GM21723 (cell line): ENCODE data around the gene CHMP6.

Experiments
- ATAC-seq: cut with Tn5 transposase; IDR thresholded peaks from one replicate; pipeline ENCODE4 v1.9.1; 2021; ENCODE audit warnings: mild to moderate bottlenecking, moderate library complexity; ENCODE audit not compliant: unreplicated experiment

CHMP6 gene

DNA sequence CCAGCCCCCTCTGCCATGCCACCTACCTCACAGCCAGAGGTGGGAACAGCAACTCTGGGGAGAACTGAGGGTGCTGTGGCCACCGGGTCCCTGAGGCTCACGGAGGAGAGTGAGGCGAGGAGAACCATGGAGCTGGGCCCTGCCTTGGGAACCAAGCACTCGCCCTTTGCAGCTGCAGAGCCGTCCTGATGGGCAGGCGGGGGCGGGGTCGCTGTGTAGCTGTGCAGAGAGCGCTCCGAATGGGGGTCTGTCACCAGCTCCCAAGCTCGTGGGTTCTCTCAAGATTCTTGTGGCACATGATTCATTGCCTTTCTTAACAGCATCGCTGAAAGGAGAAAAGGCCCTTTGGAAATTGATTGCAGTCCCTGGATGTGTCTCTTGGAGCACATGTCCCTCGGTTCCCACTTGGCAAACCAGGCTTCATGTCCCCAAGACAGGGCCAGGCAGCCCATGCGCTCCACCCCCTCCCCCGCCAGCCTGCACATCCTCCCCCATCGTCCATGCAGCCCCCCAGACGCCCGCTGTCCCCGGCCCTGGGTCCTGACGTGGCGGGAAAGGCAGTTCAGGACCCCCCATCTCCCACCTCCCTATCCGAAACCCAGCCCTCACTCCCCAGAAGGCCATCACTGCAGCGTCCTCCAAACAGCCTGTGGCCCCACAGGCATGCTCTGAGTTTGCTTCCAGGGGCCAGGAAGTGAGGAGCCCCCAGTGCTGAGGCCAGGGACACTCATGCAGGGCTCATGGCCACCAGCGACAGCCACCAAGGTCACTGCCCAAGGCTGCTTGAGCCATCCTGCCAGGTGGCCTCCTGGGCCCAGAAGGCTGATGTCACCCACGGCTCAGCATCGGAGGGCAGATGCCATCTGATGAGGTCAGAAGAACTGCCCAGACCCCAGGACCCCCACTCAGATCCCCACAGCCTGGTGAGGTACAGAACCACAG lies 20.6 kb upstream of the CHMP6 start:
- ATAC-seq: no peak

DNA sequence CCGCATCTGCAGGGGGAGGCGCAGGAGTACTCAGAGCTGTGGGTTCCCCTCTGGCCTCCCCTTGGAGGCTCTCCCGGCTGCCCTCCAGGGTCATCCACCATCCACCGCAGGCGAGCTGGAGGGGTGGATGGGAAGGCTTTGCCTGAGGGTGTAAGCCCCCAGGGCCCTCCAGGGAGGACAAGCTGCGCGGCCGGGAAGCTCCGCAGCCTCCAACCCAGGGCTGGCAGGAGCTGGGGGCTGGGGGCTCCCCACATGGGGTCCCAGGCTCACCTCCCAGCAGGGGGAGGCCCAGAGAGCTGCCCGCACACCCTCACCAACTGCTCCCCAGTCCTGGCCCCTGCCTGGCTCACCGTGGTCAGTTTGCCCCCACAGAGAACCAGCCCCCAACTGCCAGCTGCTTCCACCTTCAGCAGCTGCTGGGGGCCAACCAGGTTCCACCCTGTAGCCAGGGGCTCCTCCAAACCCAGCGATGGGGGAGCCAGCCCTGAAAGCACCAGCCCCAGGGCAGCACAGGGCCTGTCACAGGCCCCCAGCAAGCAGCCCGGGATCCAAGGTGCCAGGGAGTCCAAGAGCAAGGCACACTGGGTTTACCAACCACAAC lies 19.8 kb upstream of the CHMP6 start:
- no peak for ATAC-seq

DNA sequence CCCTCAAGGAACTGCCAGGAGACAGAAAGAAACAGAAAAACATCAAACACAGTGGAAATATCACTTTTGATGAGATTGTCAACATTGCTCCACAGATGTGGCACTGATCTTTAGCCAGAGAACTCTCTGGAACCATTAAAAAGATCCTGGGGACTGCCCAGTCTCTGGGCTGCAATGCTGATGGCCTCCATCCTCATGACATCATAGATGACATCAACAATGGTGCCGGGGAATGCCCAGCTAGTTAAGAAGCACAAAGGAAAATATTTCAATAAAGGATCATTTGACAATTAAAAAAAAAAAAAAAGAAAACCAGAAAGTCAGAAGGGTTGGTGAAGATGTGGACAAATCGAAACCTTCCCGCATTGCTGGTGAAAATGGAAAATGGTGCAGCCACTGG lies 14.9 kb upstream of the CHMP6 start:
- ATAC-seq: no peak

DNA sequence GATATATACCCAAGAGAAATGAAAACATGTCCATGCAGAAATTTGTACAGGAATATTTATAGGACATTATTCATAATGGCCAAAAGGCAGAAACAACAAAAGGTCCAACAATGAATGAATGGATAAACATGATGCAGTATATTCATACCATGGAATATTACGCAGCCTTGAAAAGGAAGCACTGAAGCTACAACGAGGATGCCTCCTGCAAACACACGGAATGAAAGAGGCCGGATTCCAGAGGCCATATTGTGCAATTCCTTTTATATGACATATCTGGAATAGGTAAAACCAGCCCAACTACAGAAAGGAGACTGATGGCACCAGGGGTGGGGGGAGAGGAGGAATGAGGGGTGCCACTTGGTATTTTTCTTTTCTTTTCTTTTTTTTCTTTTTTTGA lies 14.5 kb upstream of the CHMP6 start:
- ATAC-seq: no peak

DNA sequence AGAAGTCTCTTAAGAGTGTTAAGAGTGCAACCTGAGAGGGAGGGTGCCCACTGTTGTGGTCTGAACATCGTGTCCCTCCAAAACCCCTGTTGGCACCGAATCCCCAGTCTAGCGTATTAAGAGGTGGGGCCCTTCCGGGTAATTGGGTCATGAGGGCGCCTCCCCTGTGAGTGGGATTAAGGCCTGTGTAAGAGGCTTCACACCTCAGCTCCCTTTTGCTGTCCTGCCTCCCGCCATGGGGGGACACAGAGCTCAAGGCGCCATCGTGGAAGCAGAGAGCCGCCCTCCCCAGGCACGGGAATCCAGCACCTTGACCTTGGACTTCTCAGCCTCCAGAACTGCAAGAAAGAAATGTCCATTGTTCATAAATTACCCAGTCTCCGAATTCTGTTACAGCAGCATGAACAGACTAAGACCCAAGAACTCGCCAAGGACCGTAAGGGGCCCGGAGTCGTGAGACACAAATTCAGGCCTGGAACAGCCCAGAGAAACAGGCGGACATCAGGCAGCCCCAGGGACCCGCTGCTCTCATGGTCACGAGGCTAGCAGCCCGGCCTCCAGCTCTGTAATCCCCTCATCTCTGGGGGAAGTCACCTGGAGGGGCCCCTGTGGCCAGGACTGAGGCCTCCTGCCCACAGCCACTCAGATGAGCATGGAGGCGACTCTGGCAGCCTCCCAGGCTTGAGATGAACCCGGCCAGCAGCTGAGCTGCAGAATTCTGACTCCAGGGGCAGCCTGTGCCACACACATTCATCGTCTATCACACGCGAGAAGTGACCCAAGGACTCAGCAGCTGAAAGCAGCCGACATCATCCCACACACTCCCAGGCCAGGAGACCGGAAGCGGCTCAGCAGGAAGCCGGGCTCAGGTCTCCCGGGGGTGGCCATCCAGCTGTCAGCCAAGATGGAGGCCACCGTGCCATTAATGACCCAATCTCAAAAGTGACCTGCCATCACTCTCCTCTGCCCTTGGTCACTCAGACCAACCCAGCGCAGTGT lies 12.8 kb upstream of the CHMP6 start:
- no peak for ATAC-seq

DNA sequence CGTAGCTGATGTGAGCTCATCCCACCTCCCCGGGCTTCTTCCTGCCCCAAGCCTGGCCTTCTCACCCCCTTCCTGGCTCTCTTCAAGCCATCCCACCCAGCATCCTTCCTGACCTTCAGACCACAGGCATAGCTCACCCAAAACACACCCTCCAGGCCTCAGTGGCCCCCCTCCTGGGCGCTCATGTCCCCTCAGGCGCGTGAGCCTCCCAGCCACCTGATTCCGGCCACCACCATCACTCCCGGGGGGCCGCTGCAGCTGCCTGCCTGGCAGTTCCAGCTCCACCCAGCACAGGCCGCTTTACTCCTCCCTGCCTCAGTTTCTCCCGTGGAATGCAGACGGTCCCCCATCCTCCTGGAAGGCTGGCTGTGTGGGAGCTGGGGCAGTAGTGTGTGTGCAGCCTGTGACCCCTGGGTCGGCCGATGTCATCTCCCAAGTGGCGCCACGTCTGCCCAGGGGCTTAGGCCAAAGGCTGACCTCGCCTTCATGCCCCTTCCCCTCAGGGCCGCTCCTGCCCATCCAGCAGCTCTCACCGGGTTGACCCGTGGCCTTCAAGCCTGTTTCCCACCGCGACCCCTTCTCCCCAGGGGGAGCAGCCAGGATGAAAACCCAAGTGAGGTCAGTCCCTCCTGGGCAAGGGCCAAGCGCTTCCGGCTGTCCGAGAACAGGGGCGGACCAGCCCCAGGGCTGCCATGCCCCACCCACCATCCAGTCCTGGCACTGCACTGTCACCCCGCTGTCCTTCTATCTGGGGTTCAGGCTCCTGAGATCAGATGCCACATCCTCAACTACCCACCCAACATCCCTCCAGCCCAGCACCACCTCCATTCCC lies 11.9 kb upstream of the CHMP6 start:
- ATAC-seq: no peak

DNA sequence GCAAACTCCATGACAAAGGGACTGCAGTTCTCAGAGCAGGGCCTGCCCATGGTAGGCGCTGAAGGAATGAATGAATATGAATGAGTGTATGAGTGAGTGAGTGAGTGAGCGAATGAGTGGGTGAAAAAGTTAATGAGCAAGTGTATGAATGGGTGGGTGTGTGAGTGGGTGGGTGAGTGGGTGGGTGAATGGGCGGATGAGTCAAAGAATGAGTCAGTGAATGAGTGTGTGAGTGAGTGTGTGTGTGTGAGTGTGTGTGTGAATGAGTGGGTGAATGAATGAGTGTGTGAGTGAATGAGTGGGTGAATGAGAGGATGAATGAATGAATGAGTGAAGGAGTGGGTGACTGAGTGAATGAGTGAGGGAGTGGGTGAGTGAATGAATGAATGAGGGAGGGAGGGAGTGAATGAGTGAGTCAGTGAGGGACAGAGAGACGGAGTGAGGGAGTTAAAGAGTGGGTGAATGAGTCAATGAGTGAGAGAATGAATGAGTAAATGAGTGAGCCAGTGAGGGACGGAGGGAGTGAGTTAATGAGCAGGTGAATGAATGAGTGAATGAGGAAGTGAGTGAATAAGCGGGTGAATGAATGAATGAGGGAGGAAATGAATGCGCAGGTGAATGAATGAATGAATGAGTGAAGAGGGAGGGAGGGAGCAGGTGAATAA lies 11.1 kb upstream of the CHMP6 start:
- ATAC-seq: no peak

DNA sequence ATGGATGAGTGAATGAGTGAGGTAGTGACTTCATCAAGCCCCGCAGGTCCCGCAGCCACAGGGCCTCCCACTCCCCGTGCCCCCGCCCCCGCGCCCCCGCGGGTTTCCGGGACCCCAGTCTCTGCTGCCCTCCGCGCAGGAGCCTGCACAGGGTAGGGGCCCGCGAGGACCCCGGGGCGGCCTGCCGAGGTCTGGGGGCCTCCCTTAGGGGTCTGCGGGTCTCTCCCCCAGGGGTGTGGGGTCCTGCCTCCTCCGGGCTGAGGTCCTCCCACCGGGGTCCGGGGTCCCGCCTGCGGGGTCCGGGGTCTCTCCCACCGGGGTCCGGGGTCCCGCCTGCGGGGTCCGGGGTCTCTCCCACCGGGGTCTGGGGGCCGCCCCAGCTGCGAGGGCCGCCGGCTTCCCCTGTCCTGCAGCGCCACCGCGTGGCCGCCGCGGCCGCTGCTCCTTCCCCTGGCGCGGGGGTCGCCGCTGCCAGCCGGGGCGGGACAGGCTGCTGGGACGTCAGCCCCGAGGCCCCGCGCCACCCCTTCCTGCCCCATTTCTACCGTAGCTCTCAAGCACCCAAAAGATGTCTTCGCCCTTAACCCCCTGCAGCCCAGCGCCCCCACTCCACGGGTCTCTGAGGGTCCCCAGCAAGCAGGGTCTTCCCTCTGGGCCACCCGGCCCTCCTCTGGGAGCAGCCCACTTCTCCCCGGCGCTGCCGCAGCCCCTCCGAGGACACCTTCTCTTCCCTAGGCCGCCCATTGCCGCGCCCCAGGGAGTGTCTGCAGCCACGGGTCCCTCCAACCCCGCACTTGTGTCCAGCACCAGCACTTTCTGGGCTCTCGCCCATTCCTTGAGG lies 10.4 kb upstream of the CHMP6 start:
- no peak for ATAC-seq

DNA sequence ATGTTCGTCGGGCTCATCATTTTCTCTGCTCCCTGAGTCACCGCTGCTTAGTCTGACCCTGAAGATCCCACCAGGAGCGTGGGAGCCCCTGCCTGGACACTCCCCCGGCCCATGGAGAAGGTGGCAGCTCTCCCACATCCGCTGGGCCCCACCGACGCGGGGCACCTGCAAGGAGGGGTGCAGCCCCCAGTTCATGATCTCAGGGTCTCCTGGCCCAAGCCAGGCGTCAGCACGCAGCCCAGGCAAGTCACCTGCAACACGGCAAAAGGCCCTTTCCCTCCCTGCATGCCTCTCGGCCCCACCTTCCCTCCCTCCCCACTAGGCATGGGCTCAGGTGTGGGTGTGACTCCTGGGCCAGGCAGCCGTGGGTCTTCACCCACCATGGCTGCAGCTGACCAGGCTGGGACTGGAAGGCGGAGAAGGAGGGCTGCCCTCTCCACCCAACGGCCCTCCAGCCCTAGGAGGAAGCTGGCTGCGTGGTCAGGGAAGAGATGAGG lies 9.7 kb upstream of the CHMP6 start:
- no peak for ATAC-seq

DNA sequence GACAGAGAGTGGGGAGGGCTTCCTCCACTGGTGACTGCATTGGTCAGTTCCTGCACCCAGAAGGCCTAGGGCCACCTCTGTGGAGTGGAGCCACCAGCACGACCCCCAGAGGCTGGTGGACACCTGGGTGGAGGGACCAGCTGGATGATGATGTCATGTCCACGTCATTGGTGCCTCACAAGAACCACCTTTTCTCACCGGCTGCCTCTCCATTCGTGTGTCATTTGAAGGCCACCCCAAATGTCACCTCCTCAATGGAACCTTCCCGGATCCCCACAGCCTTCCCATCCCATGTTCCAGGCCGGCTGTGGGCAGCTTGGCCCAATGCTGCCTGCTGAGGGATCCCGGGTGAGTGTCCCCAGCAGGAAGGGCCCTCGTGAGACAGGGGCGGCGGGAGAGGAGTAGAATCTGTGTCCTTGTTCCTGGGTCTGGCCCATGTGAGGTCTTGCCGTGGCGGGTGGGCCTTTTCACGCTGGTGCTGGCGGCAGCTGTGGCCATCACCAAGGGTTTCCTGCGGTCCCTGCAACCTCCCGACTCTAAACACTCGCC lies 9.1 kb upstream of the CHMP6 start:
- no peak for ATAC-seq

DNA sequence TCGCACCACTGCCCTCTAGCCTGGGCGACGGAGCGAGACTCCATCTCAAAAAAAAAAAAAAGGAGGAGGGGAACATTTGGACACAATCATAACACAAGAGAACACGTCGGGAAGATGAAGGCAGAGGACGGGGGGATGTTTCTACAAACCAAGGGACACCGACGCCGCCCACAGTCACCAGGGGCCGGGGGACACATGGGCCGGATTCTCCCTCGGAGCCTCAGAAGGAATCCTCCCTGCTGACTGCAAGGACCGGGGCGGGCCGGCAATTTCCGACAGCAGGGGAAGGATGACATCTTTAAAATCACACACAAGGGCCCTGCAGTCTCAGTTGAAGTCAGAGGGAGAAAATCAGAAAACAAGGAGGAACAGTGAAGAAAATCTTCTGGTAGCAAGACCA lies 8.1 kb upstream of the CHMP6 start:
- ATAC-seq: no peak

DNA sequence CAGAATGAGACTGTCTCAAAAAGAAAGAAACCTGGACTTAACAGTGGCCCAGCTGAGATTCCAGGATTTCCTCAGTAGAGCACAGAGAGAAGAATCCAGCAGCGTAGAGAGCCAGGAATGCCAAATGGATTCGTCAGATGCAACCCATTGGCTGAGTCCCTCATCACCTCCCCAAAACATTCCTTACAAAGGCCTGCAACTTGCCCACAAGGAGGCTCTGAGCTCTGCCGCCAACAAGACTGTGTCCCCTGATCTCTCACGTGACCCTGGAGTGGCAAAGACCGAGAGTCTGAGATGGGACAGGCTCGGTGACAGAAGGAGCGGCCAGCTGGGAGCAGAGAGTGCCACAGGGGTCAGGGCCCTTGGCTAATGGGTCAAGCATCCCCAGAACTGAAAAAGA lies 6.9 kb upstream of the CHMP6 start:
- no peak for ATAC-seq

DNA sequence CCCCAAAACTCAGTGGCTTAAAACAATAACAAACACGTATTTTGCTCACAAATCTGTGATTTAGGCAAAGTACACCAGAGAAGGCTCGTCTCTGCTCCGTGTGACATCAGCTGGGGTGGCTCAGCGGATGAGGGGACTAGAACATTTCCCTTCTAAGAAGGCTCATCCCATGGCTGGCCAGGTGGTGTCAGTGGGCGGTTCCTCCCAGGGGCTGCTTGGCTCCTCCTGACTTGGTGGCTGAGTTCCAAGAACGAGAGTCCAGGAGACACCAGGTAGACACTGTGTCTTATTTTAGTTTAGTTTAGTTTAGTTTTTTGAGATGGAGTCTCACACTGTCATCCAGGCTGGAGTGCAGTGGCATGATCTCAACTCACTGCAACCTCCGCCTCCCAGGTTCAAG lies 5.6 kb upstream of the CHMP6 start:
- ATAC-seq: no peak

DNA sequence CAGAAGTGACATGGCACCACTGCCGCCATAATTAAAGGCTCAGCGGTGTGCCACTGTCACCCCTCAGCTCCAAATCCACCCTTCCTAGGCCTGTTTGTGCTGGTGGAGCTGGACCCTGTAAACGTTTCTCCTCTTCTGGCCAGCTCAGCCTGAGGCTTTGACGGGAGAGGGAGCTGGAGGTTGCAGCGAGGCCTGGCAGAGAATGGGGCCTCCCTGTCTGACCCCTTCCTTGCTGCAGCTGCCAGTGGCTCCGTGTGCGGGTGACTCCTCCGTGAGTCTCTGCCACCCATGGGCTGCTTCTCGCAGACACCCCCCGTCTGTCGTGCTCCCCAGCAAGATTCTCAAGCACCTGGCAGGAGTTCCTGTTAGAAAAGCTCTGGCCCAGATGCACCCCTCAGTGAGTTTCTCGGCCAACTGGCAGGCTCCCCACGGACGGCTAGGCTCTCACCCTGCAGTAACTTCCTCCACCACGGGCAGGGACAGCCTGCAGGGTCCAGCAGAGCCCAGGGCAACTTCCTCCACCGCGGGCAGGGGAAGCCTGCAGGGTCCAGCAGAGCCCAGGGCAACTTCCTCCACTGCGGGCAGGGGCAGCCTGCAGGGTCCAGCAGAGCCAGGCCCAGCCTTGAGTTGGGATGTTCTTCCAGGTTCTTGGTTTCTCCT lies 4.7 kb upstream of the CHMP6 start:
- no peak for ATAC-seq

DNA sequence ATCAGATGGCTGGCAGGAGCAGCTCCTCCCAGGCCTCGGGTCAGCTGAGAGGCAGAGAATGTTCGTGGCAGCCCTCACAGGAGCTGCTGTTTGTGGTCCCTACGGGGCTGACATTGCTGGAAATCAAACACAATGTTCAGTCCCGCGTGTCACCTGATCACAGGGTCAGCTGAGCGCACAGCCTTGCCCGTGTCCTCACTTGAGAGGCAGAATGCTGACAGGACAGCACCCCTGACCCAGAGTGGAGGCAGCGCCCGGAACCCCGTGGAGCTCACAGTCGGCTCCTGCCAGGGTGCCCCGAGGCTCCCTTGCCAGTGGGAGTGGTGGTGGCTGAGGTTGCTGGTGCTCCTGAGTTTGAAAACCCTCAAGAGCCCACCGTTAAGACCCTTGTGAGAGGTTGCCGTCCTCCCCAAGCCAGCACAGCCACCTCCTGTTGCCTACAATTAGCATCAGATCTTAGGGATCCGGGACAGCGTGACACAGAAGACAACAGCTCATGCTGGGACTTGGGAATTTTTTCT lies 3.6 kb upstream of the CHMP6 start:
- no peak for ATAC-seq

DNA sequence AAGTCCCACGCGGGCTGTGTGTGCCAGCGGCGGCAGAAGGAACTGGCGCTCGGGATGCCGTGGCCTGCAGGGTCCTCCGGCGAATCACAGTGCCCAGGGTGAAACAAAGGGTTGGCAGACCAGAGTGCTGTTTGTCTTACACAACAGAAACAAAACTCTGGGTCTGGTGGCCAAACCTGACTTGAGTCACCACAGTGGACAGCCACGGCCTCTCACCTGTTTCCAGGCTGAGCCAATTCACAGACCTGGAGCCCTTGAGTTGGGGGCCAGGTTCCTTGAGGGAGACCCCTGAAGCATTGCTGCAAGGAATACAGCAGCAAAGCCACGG lies 2.1 kb upstream of the CHMP6 start:
- no peak for ATAC-seq

DNA sequence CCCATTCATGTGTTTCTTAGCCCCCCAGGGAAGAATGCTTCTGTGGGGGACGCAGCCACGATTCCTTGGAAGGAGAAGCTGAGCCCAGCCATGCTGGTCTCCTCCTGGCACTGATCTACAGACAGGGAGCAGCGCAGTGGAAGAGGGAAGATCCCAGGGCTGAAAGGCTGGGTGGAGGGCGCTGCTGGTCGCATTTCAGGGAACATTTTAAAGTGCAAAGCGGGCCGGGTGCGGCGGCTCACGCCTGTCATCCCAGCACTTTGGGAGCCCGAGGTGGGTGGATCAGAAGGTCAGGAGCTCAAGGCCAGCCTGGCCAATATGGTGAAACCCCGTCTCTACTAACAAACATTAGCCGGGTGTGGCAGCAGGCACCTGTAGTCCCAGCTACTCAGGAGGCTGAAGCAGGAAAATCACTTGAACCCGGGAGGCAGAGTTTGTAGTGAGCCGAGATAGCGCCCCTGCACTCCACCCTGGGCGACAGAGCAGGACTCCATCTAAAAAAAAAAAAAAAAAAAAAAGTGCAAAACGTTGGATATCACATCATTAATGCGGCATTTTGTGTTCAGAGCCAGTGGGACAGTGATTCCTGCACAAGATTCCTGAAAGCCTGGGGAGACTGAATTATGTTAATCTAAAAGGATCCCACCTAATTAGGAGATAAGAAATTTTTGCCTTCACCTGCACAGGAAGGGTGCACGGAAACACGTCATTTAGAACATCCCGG lies 558 bp upstream of the CHMP6 start:
- ATAC-seq: no peak
